ENCODE measurements around the gene PRKCD.

The PRKCD gene

DNA sequence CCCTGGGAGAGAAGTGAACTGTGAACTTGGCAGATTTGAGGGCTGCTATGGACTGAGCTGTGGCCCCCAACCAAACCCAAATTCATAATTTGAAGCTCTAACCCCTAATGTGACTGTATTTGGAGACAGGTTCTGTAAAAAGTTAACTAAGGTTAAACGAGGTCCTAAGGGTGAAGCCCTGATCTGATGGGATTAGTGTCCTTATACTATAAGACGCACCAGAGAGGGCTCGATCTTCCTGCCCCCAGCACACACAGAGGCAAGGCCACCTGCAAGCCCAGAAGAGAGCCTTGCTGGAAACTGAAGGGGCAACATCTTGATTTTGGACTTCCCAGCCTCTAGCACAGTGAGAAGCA lies 60.8 kb downstream of the PRKCD start:
- no peak for DNase-seq

DNA sequence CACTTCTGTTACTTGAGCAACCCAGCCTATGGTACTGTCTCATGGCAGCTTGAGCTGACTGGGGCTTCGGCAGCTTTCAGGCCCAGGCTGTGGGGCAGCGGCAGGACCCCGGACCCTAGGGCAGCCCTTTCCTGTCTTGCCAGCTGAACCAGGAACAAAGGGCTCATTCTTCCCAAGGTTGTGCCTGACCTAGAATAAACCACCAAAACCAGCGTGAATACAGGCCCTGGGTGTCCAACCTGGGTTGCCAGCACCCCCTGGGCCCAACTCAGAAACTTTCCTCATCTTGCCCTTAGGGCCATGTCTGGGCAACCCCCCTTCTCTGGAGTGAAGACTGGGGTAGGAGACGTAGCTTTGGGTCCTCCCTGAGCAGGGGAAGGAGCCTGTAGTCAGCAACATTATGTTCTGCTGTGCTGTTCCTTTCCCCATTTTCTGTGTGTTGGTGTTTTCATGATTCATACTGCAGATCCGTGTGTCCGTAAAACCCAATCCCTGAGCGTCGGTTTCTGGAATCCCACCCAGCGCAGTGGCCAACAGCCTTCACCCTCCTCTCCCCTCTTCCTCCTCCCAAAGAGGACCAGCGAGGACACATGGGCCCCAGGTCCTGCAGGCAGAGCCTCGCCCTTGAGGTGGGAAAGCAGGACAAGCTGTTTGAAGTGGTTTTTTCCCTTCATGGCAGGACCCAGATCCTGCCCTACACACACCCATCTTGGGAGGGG lies 61.3 kb downstream of the PRKCD start:
- no peak for DNase-seq

DNA sequence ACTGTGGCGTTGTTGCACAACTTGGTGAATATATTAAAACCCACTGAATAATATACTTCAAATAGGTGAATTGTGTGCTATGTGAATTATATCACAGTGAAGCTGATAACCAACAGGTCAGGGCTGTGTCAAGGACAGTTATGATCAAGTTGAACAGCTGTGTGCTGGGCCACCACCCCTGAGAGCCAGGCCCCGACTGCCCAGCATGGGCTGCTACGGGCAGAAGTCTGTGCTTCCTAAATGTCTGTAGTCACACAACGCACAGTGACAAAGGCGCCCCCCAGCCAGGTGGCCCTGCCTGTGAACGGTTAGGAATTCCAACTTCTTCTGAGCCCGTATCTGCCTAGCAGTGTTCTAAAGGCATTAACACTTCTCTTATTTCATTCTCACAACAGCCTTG lies 62.0 kb downstream of the PRKCD start:
- DNase-seq = no peak

DNA sequence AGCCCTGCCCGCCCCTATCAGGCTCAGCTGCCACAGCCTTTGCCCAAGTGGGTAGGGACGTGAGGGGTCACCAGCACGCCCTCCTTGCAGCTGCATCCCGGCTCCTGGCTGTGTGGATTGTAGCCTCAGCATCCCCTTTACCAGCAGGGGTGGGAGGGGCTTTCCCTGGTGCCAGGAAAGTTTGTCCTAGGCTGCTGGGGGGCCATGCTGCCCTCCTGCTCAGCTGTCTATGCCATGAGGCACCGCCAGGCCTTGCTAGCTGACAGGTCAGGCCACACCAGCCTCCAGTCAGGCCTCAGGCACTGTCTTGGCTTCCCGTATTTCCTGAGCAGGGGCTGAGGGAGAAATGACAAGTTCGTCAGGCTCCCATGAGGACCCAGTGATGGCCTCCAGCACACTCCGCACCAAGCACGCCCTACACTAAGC lies 62.5 kb downstream of the PRKCD start:
- DNase-seq = no peak

DNA sequence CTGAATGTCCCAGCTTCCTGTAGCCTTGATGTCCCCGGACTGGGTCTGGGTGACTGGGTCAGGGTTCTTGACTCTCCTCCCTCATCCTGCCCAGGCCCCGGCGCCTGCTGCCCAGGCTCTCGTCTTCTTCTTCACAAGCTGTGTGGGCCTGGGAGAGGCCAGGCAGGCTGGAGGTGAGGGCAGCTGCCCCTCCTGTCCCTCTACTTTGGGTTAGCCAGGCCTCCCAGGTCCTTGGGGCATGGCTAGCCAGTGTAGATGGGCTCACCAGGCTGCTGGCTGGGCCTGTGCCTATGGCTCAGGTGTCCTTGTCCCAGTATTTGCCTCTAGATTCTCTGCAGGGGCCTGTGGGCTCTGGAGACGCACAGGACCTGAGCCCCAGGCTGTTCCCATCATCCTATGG lies 63.0 kb downstream of the PRKCD start:
- no peak for DNase-seq

DNA sequence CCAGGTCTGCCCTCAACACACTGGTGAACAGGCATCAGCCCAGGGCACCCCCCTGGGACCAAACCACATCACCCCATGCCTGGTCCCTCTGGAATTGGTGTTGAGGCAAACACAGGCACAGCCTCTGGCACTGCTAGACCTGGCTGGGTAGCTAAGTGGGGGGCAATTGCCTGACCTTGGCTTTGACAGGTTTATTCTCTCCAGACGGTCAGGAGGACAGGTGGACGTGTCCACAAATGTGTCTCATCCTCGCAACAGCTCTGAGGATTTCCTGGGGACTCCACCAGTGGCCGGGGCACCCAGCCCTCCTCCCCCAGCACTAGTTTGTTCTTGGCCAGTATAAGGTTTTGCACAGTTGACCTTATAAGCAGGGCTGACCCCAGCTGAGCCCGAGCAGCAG lies 63.5 kb downstream of the PRKCD start:
- DNase-seq = no peak

DNA sequence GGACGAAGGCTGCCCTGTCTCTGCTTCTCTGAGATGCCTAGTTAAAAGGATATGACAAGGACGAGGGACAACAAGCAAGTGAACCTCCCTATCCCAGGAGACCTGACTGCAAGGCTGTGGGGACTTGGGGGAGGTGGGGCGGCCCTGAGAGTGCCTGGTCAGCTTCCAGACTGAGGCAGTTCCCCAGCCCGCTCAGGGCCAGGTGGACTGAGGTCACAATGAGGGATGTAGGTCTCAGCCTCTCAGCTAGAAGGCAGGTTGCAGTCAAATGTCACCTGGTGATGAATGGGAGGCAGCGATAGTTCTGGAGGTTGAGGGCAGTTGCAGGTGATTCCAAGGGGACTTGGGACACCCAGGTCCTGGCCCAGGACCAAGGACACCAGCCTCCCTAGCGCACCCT lies 64.2 kb downstream of the PRKCD start:
- no peak for DNase-seq

DNA sequence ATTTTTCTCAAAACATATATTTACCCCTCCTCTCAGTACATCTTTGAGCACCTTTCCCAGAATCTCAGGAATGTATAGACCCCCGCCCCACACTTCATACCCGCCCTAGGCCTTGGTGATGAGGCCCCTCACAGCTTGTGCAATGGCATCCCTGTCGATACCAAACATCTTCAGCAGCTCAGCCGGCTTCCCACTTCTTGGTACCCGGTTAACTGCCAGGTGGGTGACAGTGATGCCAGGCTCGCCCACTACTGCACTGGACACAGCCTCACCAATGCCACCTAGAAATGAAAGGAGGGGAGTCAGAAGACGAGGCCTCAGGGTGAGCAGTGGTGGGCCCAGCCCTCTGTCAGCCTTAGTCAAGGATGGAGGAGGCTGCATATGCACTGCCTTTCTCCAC lies 64.6 kb downstream of the PRKCD start:
- DNase-seq = no peak

DNA sequence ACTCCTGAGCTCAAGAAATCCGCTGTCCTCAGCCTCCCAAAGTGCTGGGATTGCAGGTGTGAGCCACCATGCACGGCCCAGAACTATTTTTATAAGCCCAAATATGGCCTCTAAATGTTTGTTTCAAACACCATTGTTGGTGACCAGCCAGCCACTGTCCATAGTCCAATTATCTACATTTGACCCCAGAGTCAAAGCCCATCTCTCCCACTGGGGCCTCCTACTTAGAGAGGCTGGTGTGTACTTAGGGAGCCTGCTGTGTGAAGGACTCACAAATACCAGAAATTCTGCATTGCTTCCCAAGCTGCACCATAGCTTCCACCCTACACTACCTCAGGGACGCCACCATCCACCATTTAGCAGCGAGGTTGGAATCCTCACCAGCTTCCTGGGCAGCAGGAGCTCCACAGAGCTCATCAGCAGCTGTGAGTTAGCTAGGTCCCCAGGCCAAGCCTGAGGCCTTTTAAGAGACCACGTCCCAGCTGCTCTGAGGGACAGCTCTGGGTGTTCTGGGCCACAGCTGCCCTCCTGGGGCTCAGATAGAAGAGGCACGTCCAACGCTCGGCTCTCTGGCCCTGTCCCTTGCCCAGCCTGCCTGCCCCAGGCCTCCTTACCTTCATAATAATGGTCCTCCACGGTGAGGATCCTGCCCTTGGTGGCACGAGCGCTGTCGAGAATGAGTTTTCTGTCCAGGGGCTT lies 65.3 kb downstream of the PRKCD start:
- DNase-seq = no peak

DNA sequence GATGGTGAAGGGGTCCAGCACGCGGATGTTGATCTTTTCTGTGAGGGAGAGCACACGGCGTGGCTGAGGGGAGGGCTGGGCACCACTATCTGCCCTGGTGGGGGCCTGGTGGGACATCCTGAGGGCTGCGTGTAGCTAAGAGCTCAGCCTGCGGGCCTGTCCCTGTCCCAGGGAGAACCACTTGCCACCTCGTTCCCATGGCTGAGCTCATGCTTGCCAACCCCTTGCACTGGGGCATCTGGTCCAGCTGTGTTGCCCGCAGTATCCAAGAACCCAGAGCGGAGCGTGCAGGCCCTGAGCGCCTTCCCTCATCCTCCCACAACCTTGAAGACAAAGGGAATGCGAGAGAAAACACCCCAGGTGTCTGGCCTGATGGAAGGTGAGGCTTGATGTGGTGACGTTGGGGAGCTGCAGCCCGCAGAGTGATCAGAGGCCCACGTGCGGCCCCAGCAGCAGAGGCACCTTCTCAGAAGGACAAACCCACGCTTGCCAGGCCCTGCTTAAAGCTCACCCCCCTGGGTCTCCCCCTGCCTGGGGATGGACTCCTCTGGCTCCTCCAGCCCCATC lies 65.9 kb downstream of the PRKCD start:
- no peak for DNase-seq

DNA sequence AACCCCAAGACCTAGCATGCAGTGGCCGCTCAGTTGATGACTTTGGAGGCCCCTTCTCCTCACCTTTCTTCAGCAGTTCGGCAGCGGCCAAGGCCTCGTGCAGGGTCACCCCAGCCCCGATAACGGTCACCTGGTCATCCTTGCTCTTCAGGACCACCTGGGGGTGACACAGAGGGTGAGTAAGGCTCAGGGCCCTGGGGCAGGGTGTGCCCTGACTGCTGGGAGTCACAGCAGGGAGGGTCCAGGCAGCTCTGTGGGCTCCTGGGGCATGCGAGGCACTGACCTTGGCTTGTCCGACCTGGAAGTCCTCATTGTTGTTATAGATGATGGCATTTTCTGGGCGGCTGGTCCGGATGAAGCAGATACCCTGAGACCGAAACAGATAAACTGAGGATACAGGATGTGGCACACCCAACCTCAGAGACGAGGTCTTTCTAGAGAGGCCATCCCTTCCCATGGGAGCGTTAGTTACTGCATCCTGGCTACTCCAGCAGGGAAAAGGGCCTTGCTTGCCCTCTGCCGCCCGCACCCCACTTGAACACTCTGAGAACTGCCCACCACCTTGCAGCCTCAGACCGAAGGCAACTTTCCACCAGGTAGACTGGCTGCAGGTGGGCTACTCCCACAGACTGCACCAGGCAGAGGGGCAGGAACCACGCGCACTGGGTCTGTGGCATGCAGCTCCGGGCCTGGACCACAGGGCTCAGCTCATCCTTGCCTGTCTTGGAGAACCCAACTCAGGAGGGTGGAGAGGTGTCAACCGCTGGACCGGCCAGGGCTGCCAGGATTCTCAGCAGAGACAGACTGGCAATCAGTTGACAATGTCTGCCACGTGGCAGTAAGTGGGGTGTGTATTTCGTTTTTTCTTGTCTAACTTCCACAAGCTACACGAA lies 67.2 kb downstream of the PRKCD start:
- no peak for DNase-seq

DNA sequence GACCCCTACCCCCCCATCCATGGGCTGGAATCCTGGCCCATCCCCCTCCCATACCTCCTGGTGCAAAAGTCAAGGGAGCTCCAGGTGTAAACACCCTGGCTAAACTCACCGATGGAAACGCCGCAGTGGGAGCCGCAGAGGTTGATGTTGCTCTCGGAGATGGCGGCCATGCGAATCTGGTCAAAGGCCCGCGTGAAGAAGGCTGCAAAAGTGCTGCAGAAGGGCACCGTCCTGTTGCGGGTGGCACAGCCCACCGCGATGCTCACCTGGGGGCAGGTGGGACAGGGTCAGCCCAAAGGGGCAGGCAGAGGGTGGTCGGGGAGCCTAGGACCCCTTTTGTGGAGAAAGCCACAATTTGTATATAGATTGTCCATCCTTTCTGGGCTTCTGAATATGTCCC lies 68.2 kb downstream of the PRKCD start:
- no peak for DNase-seq

DNA sequence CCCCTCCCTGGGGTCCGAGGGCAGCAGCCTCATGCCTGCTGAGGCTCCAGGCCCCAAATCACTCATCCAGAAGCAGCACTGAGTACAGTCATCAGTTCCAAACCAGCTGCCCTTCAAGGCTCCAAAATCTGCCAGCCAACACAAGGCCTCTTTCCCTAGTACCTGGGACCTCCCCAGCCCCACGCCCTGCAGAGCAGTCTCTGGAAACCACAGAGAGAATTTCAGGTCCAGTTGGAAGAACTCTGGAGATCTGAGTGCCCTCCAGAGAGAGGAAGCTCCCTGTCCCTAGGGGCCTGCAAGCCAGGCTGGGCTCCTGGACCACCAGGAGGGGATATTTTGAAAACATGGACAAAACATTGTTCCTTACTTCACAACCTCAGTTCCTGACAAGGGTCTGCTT lies 68.6 kb downstream of the PRKCD start:
- DNase-seq = no peak

DNA sequence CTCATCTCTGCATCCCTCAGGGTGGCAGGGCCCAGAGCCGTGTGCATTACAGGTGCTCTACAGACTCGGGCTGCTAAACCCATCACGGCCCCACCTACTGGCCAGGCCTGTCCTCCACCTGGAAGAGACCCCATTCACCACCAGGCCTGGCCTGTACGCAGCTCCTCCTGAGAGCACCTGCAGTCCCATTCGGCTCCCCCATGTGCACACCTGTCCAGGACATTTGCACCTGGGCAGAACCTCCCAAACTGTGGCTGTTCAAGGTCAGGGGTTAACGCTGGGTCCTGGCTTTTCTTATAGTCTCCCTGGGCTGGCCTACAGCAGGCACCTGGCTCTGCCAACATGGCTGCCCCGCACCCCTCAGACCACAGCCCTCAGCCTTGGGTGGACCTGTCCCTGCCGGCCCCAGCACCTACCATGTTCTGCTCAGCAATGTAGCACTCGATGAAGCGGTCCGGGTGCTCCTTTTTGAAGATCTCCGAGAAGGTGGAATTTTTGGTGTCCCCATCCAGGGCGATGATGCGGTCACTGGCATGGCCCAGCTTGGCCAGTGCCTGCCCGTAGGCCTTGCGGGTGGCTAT lies 69.1 kb downstream of the PRKCD start:
- DNase-seq = no peak

DNA sequence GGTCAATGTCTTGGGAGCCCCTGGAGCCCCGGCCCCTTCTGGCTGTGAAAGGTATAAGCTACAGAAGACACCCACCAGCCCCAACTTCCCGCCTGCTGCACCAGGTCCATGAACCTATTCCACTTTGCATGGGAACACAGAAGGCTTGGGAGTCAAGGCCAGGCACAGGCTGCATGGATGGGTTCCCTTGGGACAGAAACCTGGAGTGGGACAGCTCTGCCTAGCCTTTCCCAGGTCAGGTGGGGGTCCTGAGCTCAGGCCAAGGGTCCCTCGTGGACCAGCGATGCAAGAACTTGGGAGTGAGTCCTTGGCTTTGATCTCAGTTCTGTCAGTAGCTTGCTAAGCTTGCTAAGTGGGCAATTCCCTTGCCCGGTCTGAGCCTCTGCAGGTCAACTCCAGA lies 69.8 kb downstream of the PRKCD start:
- DNase-seq = no peak

DNA sequence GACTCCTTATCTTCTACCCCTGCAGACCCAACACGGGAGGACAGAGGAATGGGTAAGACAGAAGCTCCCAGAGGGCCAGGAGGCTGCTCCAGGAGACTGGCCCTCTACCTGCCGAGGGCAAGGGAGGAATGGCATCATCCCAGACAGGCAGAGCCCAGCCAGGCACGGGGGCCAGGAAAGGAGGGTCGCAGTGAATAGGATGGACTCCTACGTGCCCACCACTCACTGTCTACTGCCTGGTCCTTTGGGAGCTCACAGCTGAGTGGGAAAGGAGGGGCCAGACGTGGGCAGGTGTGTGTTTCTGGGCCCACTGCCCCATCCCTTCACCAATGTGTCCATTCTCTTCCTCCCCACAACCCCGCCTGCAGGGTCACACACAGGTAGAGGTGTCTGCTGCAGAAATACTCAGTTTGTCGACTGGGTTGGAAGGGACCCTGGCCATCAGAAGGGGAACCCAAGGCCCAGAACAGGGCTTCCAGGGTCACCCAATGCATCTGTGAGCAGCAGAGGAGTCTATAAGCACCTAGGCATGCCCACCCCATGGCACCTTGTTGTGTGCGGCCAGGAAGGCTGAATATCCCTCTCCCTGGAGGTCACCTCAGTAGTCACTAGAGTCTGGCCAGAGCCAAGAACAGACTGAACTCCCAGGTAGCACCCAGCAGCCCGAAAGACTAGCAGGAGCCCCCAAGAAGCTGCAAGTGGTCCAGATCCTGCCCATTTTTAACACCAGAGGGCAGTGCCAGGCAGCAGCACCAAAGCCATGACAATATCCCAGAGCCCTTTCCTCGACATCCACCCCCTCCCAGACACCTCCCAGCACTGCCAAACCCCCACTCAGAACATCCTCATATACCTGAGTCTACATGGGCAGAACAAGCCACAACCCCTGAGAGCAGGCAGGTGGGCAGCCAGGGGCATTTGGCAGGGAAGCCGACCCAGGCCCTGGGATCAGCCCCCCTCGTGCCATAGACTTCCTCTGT lies 70.8 kb downstream of the PRKCD start:
- DNase-seq = no peak

DNA sequence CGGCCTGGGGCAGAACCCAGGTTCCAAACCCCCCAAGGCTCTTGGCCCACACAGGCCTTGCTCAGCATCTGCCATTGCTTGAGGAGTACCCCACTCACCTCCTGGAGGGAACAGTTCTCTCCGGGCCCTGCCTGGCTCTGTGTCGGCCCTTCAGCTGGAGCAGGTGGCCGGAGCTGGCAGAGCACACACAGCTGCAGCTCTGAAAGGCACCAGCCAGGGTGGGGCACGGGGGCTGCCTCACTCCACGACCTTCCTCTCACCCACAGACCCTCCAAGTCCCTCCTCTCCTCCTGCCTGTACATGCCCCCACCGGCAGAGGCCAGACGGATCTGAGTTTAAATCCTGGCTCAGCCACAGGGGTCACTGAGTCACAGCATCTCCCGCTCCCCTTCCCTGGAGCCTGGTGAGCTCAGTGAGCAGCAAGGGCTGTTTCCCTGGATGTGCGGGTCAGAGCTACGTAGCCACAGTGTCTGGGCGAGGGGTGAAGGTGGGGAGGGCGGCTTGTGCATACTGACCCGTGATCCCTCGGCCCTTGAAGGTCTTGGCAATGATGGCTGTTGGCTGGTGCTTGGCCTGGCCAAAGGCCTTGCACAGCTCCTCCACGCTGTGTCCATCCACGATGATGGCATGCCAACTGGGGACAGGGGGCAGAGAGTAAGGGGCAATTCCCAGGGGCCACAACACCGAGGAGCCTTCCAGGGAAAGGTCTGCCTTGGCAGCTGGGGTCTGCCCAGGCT lies 71.8 kb downstream of the PRKCD start:
- no peak for DNase-seq

DNA sequence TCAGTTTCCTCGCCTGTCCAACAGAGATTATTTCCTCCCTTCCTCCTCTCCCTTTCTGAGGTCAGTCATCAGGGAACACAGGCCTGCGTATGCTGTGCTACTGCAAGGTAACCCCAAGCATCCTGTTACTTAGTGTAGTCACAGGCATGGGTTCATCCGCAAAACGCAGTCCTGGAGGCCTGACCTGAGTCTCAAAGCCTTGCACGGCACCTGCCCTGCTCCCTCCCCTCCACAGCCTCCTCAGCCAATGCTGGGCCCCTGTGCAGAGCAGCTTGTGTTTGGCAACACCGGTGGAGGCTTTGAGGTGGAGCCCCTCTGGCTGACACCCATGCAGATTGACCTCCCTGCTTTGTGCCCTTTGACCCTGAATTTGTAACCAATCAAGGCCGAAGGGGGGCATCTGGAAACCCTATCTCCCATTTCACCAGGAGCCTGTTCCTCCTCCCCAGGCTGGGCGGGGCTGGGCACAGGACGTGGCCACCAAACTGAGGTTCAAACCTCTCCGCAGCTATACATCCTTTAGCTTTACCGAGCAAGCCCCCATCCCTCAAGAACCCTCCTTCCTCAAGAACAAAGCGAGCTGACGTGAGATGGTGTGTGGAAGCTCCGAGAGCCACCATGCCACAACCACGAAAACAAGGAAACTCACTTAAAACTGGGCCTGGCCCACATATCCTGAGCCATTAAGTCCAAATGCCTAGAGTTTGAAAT lies 73.3 kb downstream of the PRKCD start:
- no peak for DNase-seq

DNA sequence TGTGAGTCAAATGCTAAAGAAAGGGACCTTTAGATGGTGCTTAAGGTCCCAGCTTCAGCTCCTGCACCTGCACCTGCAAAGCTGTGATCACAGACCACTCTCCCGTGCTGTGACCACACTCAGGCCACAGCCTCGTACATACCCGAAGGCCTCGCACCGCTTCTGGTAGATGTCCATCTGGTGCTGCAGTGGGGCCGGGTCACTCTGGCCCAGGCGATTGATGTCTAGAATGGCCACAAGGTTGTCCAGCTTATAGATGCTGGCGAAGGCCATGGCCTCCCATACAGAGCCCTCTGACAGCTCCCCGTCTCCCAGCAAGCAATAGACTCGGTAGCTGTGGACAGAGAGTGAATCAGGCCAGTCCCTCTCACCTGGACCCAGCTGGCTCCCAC lies 73.8 kb downstream of the PRKCD start:
- no peak for DNase-seq

DNA sequence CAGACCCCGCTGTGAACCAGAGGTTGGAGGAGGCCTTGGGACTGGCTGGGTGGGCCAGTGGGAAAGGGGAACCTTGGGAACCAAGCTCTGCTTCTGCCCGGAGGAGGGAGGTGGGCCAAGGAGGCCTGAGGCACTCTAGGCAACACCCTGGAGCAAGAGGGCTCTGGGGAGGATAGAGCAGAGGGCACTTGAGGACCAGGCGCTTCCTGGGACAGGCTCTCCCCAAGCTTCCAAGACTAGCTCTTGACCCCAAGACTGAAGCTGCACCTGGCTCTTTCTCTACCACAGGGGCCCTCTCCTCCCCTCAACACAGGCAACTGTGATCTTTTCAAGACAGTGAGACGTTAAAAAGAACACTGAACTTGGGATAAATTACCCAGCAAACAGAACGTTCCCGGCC lies 74.5 kb downstream of the PRKCD start:
- DNase-seq = no peak
